A673 (cell line): ENCODE results near the gene RNF115. TPM values are rescaled to one million over a fixed set of nuclear protein-coding genes. Genes with fewer than 3 reads are reported as not detected.

Source experiments
- BruUV-seq: library from RNA; stranded (reverse); fragments of 400-500 nt; replicated peaks from 2 replicates; lab custom pipeline; 2021; lab: Mats Ljungman, UMichigan
- CTCF ChIA-PET: fragments of 300-600 bp; sonication (Branson Sonifier 250); formaldehyde crosslinking; loops from one replicate; lab custom pipeline; 2022; ENCODE audit warnings: antibody characterized with exemption; lab: Charles Lee
- POLR2A ChIA-PET: fragments of 300-600 bp; sonication (Branson Sonifier 250); formaldehyde crosslinking; loops from one replicate; lab custom pipeline; 2022; ENCODE audit warnings: antibody characterized with exemption; ENCODE audit not compliant: low non-redundant PET; lab: Charles Lee
- DNase-seq: peaks from one replicate; pipeline ENCODE4 v3.0.0-alpha.2; 2015; ENCODE audit warnings: low spot score
- H3K27ac ChIP-seq: fragments of 200-600 bp; sonication (generic); 2 replicates; pipeline ENCODE4 v1.5.1; 2016; ENCODE audit warnings: mixed run types, low read depth, mild to moderate bottlenecking, mixed read lengths, antibody characterized with exemption, low read length; ENCODE audit not compliant: poor library complexity, severe bottlenecking
- H3K27me3 ChIP-seq: fragments of 200-600 bp; sonication (generic); replicated peaks from 2 replicates; pipeline ENCODE4 v1.6.1; 2017; ENCODE audit warnings: mixed run types, low read depth, mild to moderate bottlenecking, mixed read lengths, antibody characterized with exemption, low read length; ENCODE audit not compliant: insufficient read depth, poor library complexity
- H3K36me3 ChIP-seq: fragments of 200-600 bp; sonication (generic); 2 replicates; pipeline ENCODE4 v1.6.1; 2016; ENCODE audit warnings: mixed run types, mild to moderate bottlenecking, mixed read lengths, antibody characterized with exemption, low read length; ENCODE audit not compliant: insufficient read depth, poor library complexity, severe bottlenecking
- H3K4me1 ChIP-seq: fragments of 200-600 bp; sonication (generic); 2 replicates; pipeline ENCODE4 v1.6.1; 2017; ENCODE audit warnings: mixed run types, mild to moderate bottlenecking, mixed read lengths, antibody characterized with exemption, low read length; ENCODE audit not compliant: insufficient read depth, poor library complexity, severe bottlenecking
- H3K4me3 ChIP-seq: fragments of 200-600 bp; sonication (generic); 2 replicates; pipeline ENCODE4 v1.5.1; 2016; ENCODE audit warnings: low read depth, mixed run types, mild to moderate bottlenecking, mixed read lengths, low read length; ENCODE audit not compliant: poor library complexity, severe bottlenecking
- H3K9me3 ChIP-seq: fragments of 200-600 bp; sonication (generic); 2 replicates; pipeline ENCODE4 v1.6.1; 2016; ENCODE audit warnings: mixed run types, low read depth, mild to moderate bottlenecking, mixed read lengths, antibody characterized with exemption, low read length; ENCODE audit not compliant: poor library complexity, severe bottlenecking
- CTCF ChIP-seq: fragments of 300-800, 200-600 bp; sonication (generic); conservative IDR thresholded peaks from 2 replicates; pipeline ENCODE4 v1.5.1; 2017; ENCODE audit warnings: low read depth, mild to moderate bottlenecking, antibody characterized with exemption, low read length, moderate library complexity, mixed read lengths
- EZH2 ChIP-seq: fragments of 200-600 bp; sonication (generic); IDR thresholded peaks from 2 replicates; pipeline ENCODE4 v1.6.1; 2017; ENCODE audit warnings: borderline replicate concordance, low read depth, mild to moderate bottlenecking, mixed read lengths, antibody characterized with exemption, low read length; ENCODE audit not compliant: poor library complexity, severe bottlenecking
- intact Hi-C: fragments of 100-400 bp; cut with micrococcal nuclease; formaldehyde crosslinking; loops from one replicate; pipeline ENCODE4 v1.10.0; 2022; ENCODE audit not compliant: unreplicated experiment
- total RNA-seq: library from RNA; stranded (reverse); gene quantifications from 2 replicates; pipeline ENCODE4 v1.2.3, GENCODE V29; 2021

RNF115 gene
- total RNA-seq, 1 experiment from 2014 or later = 18.0 TPM

GRCh38 chr1:145758575-145758974 is 65.3 kb downstream of the RNF115 start:
- intact Hi-C loops = no loop called here
- no peak overlapping the region for H3K27ac ChIP-seq
- no peaks in the 10 kb centered on the region for H3K4me1 ChIP-seq
- peaks cover 4% of the 10 kb centered on the region for H3K36me3 ChIP-seq
- DNase-seq = no peak
- ChIA-PET POLR2A (no interaction called here), CTCF (no interaction called here)
- H3K27me3 ChIP-seq = no peaks in the 10 kb centered on the region
- BruUV-seq = no TSS peak
- TF ChIP-seq EZH2 (no peak), CTCF (no peak)
- H3K9me3 ChIP-seq = peaks cover 7% of the 10 kb centered on the region
- H3K4me3 ChIP-seq = no peak overlapping the region

- intact Hi-C loops = no loop called here
- BruUV-seq = no TSS peak
- POLR2A ChIA-PET = no interaction called here
These were observed 65.8 kb downstream of the RNF115 start for GRCh38 chr1:145758116-145758515.

GRCh38 chr1:145757420-145757819 is 66.5 kb downstream of the RNF115 start:
- POLR2A ChIA-PET = no interaction called here
- Histone ChIP-seq H3K9me3 (peaks cover 7% of the 10 kb centered on the region), H3K4me1 (peaks cover under 1% of the 10 kb centered on the region), H3K4me3 (no peak overlapping the region), H3K36me3 (peaks cover 4% of the 10 kb centered on the region), H3K27ac (no peak overlapping the region), H3K27me3 (no peaks in the 10 kb centered on the region)
- no TSS peak for BruUV-seq
- intact Hi-C loops = no loop called here
- CTCF ChIA-PET = no interaction called here
- TF ChIP-seq CTCF (no peak), EZH2 (no peak)
- DNase-seq = no peak

More at GRCh38 chr1:145758116-145758515, 65.8 kb downstream of the RNF115 start:
- Histone ChIP-seq H3K27ac (no peak overlapping the region), H3K4me3 (no peak overlapping the region), H3K27me3 (no peaks in the 10 kb centered on the region), H3K9me3 (peaks cover 7% of the 10 kb centered on the region), H3K36me3 (peaks cover 4% of the 10 kb centered on the region), H3K4me1 (no peaks in the 10 kb centered on the region)
- no peak for DNase-seq
- TF ChIP-seq CTCF (no peak), EZH2 (no peak)
- CTCF ChIA-PET = no interaction called here
